Measurements from ENCODE around the gene ADGRA3. TPM values are rescaled to one million over a fixed set of nuclear protein-coding genes. Genes with fewer than 3 reads are reported as not detected.

Gene ADGRA3
- polyA plus RNA-seq, 1 donor from 2014 or later = 40.5 TPM

GRCh38 chr4:22532896-22533295 is 17.0 kb upstream of the ADGRA3 start:
- H4K20me1 ChIP-seq (ENCODE audit: insufficient read depth) = no peaks in the 10 kb centered on the region
- H3K4me3 ChIP-seq (ENCODE audit: low read length) = no peak overlapping the region
- no peaks in the 10 kb centered on the region for H3K27me3 ChIP-seq (ENCODE audit: insufficient read depth, low read depth, low read length)
- no peak overlapping the region for H3K27ac ChIP-seq (ENCODE audit: low read length)
- TF ChIP-seq POLR2AphosphoS5 (IDR thresholded peaks at IDR 0.05) (no peak), RAD21 (conservative IDR thresholded peaks at IDR 0.05) (no peak), EP300 (conservative IDR thresholded peaks at IDR 0.05; ENCODE audit: poor library complexity, severe bottlenecking) (no peak), SMC3 (conservative IDR thresholded peaks at IDR 0.05; ENCODE audit: poor library complexity) (no peak), TAF1 (IDR thresholded peaks at IDR 0.05; ENCODE audit: low read depth) (no peak), MXI1 (conservative IDR thresholded peaks at IDR 0.05; ENCODE audit: poor library complexity, severe bottlenecking) (no peak), EZH2 (IDR thresholded peaks at IDR 0.05; ENCODE audit: borderline replicate concordance, insufficient read depth, low read length, poor library complexity, severe bottlenecking) (no peak)
- TF ChIP-seq, protein P1, sequence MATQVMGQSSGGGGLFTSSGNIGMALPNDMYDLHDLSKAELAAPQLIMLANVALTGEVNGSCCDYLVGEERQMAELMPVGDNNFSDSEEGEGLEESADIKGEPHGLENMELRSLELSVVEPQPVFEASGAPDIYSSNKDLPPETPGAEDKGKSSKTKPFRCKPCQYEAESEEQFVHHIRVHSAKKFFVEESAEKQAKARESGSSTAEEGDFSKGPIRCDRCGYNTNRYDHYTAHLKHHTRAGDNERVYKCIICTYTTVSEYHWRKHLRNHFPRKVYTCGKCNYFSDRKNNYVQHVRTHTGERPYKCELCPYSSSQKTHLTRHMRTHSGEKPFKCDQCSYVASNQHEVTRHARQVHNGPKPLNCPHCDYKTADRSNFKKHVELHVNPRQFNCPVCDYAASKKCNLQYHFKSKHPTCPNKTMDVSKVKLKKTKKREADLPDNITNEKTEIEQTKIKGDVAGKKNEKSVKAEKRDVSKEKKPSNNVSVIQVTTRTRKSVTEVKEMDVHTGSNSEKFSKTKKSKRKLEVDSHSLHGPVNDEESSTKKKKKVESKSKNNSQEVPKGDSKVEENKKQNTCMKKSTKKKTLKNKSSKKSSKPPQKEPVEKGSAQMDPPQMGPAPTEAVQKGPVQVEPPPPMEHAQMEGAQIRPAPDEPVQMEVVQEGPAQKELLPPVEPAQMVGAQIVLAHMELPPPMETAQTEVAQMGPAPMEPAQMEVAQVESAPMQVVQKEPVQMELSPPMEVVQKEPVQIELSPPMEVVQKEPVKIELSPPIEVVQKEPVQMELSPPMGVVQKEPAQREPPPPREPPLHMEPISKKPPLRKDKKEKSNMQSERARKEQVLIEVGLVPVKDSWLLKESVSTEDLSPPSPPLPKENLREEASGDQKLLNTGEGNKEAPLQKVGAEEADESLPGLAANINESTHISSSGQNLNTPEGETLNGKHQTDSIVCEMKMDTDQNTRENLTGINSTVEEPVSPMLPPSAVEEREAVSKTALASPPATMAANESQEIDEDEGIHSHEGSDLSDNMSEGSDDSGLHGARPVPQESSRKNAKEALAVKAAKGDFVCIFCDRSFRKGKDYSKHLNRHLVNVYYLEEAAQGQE (IDR thresholded peaks at IDR 0.05; ENCODE audit: borderline replicate concordance) = no peak
- TF ChIP-seq, protein P2, sequence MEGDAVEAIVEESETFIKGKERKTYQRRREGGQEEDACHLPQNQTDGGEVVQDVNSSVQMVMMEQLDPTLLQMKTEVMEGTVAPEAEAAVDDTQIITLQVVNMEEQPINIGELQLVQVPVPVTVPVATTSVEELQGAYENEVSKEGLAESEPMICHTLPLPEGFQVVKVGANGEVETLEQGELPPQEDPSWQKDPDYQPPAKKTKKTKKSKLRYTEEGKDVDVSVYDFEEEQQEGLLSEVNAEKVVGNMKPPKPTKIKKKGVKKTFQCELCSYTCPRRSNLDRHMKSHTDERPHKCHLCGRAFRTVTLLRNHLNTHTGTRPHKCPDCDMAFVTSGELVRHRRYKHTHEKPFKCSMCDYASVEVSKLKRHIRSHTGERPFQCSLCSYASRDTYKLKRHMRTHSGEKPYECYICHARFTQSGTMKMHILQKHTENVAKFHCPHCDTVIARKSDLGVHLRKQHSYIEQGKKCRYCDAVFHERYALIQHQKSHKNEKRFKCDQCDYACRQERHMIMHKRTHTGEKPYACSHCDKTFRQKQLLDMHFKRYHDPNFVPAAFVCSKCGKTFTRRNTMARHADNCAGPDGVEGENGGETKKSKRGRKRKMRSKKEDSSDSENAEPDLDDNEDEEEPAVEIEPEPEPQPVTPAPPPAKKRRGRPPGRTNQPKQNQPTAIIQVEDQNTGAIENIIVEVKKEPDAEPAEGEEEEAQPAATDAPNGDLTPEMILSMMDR (IDR thresholded peaks at IDR 0.05; ENCODE audit: poor library complexity, severe bottlenecking) = no peak
- no peaks in the 10 kb centered on the region for H3K9me3 ChIP-seq (ENCODE audit: low read length)
- no peak overlapping the region for H2AFZ ChIP-seq (ENCODE audit: low read depth, low read length)
- no peaks in the 10 kb centered on the region for H3K79me2 ChIP-seq (replicated peaks; ENCODE audit: insufficient read depth, low read length)
- no peak overlapping the region for H3K4me2 ChIP-seq (ENCODE audit: low read length)
- no peaks in the 10 kb centered on the region for H3K36me3 ChIP-seq (ENCODE audit: insufficient read depth, low read length)
- no peaks in the 10 kb centered on the region for H3F3A ChIP-seq (ENCODE audit: insufficient read depth, low read length, poor library complexity, severe bottlenecking)
- H3K9ac ChIP-seq (ENCODE audit: low read length) = no peak overlapping the region
- no peaks in the 10 kb centered on the region for H3K9me2 ChIP-seq (ENCODE audit: insufficient read depth, low read length)

DNA sequence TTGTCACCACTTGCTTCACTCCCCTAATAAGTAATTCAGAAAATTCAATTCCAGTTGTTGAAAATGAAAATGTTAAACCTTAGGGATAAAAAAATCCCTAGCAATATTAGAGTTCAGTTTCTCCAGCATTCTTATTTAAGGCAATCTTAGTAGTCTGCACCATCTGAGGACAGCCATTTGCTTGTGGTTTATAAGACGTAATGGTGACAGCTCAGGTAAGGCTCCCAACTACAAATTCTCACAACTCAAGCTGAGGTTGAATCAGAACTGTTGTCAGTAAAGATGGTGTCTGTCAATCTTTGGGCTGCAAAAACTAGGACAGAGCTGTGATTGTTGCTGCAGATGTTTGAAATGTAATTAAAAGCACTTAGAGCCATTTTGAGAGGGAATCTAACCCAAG is 16.3 kb upstream of the ADGRA3 start:
- no peaks in the 10 kb centered on the region for H4K20me1 ChIP-seq (ENCODE audit: insufficient read depth)
- no peak overlapping the region for H3K4me3 ChIP-seq (ENCODE audit: low read length)
- no peaks in the 10 kb centered on the region for H3K36me3 ChIP-seq (ENCODE audit: insufficient read depth, low read length)
- H3K27ac ChIP-seq (ENCODE audit: low read length) = peak overlapping the region; percentile 66
- no peaks in the 10 kb centered on the region for H3K79me2 ChIP-seq (replicated peaks; ENCODE audit: insufficient read depth, low read length)
- no peak overlapping the region for H3K9ac ChIP-seq (ENCODE audit: low read length)
- TF ChIP-seq TAF1 (IDR thresholded peaks at IDR 0.05; ENCODE audit: low read depth) (no peak), EZH2 (IDR thresholded peaks at IDR 0.05; ENCODE audit: borderline replicate concordance, insufficient read depth, low read length, poor library complexity, severe bottlenecking) (no peak), RAD21 (conservative IDR thresholded peaks at IDR 0.05) (no peak), EP300 (conservative IDR thresholded peaks at IDR 0.05; ENCODE audit: poor library complexity, severe bottlenecking) (no peak), POLR2AphosphoS5 (IDR thresholded peaks at IDR 0.05) (no peak), SMC3 (conservative IDR thresholded peaks at IDR 0.05; ENCODE audit: poor library complexity) (no peak), MXI1 (conservative IDR thresholded peaks at IDR 0.05; ENCODE audit: poor library complexity, severe bottlenecking) (no peak)
- TF ChIP-seq, protein P1 (IDR thresholded peaks at IDR 0.05; ENCODE audit: borderline replicate concordance) = no peak
- TF ChIP-seq, protein P2 (IDR thresholded peaks at IDR 0.05; ENCODE audit: poor library complexity, severe bottlenecking) = no peak
- no peaks in the 10 kb centered on the region for H3K27me3 ChIP-seq (ENCODE audit: insufficient read depth, low read depth, low read length)
- H3K9me3 ChIP-seq (ENCODE audit: low read length) = no peaks in the 10 kb centered on the region
- no peaks in the 10 kb centered on the region for H3F3A ChIP-seq (ENCODE audit: insufficient read depth, low read length, poor library complexity, severe bottlenecking)
- H2AFZ ChIP-seq (ENCODE audit: low read depth, low read length) = no peak overlapping the region
- no peaks in the 10 kb centered on the region for H3K9me2 ChIP-seq (ENCODE audit: insufficient read depth, low read length)
- no peak overlapping the region for H3K4me2 ChIP-seq (ENCODE audit: low read length)
